ENCODE measurements around the gene ALPG. TPM values are rescaled to one million over a fixed set of nuclear protein-coding genes. Genes with fewer than 3 reads are reported as not detected.
"Not testable (repeated sequence)": the region's sequence is repeated elsewhere in the genome, so short reads cannot be mapped to it uniquely, and the experiment has no call there.

Gene ALPG
- total and polyA plus RNA-seq, 4 donors: not detected

DNA sequence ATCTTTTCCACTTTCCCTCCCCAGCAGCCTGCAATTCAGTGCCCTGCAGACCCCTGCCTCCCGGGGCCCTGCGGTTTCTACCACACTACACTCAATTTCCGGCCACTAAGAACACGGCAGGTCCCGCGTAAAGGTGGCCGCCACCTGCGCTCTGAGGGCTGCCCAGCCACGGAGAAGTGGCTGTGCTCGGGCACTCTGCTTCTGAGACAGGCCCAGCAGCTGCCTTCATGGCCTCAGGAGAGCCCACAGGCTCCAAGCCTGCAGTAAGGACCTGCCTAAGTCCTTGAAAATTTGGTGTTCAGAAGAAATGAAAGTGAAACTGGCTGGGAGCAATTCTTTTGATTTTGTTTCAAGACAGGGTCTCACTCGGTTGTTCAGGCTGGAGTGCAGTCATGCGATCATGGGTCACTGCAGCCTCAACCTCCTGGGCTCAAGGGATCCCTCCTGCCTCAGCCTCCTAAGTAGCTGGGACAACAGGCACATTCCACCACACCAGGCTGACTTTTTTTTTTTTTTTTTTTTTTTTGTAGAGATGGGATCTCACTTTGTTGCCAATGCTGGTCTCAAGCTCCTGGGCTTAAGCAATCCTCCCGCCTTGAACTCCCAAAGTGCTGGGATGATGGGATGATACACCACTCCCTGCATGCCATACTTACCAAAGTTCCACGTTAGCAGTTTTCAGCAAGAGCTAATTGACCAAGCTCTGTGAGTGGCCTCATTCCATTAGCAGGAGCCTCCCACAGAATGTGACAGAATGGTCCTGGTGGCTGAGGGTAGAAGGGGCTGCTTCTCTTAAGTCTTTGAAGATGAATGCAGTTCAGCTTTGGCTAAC is 42.6 kb upstream of the ALPG start:
- no peaks in the 10 kb centered on the region for H3K27me3 ChIP-seq (ENCODE audit: control insufficient read depth in 4 of 4, insufficient read depth in 4 of 4, low read length in 3 of 4)
- no peaks in the 10 kb centered on the region for H3K36me3 ChIP-seq (ENCODE audit: control insufficient read depth in 4 of 4, insufficient read depth in 3 of 4, low read depth in 1 of 4, low read length in 3 of 4)
- WGBS: 73% methylated on average over 14 of the region's 14 CpGs
- no peaks in the 10 kb centered on the region for H3K9me3 ChIP-seq (ENCODE audit: control insufficient read depth in 4 of 4, low read length in 3 of 4)
- no peak overlapping the region for H3K27ac ChIP-seq (ENCODE audit: low read depth in 1 of 2, low read length in 2 of 2)
- DNase-seq (ENCODE audit: low spot score): no peak
- H3K9ac ChIP-seq (ENCODE audit: low read depth in 1 of 2, low read length in 2 of 2): no peak overlapping the region
- TF ChIP-seq JUND (IDR thresholded peaks at IDR 0.05) (no peak), SP1 (IDR thresholded peaks at IDR 0.05) (no peak), YY1 (IDR thresholded peaks at IDR 0.05) (no peak), TAF1 (conservative IDR thresholded peaks at IDR 0.05) (no peak), GABPA (IDR thresholded peaks at IDR 0.05 in 1 of 2, conservative IDR thresholded peaks at IDR 0.05 in 1 of 2) (no peak), RXRA (IDR thresholded peaks at IDR 0.05) (no peak), EGR1 (IDR thresholded peaks at IDR 0.05; ENCODE audit: low read depth in 2 of 2) (no peak)
- H3K4me1 ChIP-seq (ENCODE audit: control insufficient read depth in 4 of 4, insufficient read depth in 4 of 4, low read length in 3 of 4): peaks cover 0 to 9% (median 3%) of the 10 kb centered on the region in 4 donors
- no peak overlapping the region for H3K4me3 ChIP-seq (ENCODE audit: low read depth in 1 of 3, low read length in 3 of 3)

DNA sequence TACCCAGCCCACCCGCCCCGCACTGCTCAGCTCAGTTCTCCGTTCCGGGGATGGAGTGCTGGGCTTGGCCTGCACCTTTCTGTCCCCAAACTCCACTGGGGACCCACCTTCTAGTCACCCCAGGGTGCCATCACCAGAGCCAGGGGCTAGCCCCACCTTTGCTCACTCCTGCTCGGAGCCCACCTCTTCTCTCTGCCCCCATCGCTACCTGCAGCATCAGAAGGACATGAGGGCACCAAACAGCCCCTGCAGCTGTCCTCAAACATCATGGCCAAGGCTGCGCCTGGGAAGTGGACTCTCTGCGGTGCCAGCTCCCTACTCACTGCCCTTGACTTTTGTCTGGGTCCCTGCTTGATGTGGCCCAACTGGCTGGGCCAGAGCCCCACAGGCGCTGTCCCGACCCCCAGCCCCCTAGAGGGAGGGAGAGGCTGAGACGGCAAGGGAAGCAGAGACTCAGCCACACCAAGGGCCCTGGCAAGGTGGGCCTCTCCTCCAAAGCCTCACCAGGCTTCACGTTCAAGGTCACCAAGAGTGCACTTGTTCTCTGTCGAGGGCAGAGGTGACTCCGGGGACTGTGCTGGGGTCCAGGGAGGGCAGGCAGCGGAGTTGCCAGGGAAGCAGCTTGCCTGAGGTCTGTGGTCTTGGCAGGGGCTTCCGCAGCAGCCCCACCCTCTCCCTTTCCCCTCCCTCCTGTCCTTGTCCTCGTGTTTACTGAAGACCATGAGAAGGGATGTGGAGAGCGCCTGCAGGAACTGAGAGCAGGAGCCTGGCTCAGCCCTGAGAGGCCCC is 41.6 kb upstream of the ALPG start:
- not testable (repeated sequence) for H3K4me3 ChIP-seq (ENCODE audit: low read depth in 1 of 3, low read length in 3 of 3); H3K27me3 ChIP-seq (ENCODE audit: control insufficient read depth in 4 of 4, insufficient read depth in 4 of 4, low read length in 3 of 4); H3K9ac ChIP-seq (ENCODE audit: low read depth in 1 of 2, low read length in 2 of 2); H3K4me1 ChIP-seq (ENCODE audit: control insufficient read depth in 4 of 4, insufficient read depth in 4 of 4, low read length in 3 of 4); H3K9me3 ChIP-seq (ENCODE audit: control insufficient read depth in 4 of 4, low read length in 3 of 4); H3K27ac ChIP-seq (ENCODE audit: low read depth in 1 of 2, low read length in 2 of 2); DNase-seq (ENCODE audit: low spot score); H3K36me3 ChIP-seq (ENCODE audit: control insufficient read depth in 4 of 4, insufficient read depth in 3 of 4, low read depth in 1 of 4, low read length in 3 of 4)
- WGBS: 84% methylated on average over 18 of the region's 18 CpGs

DNA sequence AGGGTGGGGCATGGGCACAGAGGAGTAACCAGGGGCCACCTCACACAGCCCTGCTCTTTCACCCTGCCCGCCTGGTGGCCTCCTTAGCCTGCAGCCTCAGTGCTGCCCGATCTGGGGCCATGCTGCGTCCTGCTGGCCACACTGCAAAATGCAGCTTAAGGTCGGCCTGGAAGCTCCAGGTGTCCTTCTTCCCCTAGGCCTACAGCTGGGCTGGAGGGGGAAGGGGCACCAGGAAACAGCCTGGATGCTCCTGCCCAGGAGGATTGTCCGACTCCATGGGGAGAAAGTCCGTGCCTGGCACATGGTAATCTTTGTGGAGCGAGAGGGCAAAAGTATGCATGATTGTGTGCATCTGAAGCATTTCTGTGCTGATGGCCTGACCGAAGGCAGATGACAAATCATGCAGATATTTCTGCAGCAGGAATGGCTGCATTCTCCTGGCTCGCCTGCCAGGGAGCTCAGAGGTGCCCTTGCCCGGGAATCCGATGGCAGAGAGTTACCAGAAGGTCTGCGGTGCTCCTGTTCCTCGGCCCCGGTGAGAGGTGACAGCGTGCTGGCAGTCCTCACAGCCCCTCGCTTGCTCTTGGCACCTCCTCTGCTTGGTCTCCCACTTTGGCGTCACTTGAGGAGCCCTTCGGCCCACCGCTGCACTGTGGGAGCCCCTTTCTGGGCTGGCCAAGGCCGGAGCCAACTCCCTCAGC is 40.9 kb upstream of the ALPG start:
- no peak overlapping the region for H3K4me3 ChIP-seq (ENCODE audit: low read depth in 1 of 3, low read length in 3 of 3)
- no peaks in the 10 kb centered on the region for H3K27me3 ChIP-seq (ENCODE audit: control insufficient read depth in 4 of 4, insufficient read depth in 4 of 4, low read length in 3 of 4)
- no peak overlapping the region for H3K27ac ChIP-seq (ENCODE audit: low read depth in 1 of 2, low read length in 2 of 2)
- WGBS: 83% methylated on average over 20 of the region's 20 CpGs
- H3K9me3 ChIP-seq (ENCODE audit: control insufficient read depth in 4 of 4, low read length in 3 of 4): no peaks in the 10 kb centered on the region
- no peak for TF ChIP-seq HNF4A (conservative IDR thresholded peaks at IDR 0.05)
- TF ChIP-seq, protein P1, sequence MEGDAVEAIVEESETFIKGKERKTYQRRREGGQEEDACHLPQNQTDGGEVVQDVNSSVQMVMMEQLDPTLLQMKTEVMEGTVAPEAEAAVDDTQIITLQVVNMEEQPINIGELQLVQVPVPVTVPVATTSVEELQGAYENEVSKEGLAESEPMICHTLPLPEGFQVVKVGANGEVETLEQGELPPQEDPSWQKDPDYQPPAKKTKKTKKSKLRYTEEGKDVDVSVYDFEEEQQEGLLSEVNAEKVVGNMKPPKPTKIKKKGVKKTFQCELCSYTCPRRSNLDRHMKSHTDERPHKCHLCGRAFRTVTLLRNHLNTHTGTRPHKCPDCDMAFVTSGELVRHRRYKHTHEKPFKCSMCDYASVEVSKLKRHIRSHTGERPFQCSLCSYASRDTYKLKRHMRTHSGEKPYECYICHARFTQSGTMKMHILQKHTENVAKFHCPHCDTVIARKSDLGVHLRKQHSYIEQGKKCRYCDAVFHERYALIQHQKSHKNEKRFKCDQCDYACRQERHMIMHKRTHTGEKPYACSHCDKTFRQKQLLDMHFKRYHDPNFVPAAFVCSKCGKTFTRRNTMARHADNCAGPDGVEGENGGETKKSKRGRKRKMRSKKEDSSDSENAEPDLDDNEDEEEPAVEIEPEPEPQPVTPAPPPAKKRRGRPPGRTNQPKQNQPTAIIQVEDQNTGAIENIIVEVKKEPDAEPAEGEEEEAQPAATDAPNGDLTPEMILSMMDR (IDR thresholded peaks at IDR 0.05; ENCODE audit: low read depth, low read length, missing input control): peak; percentile 13
- DNase-seq (ENCODE audit: low spot score): no peak
- H3K9ac ChIP-seq (ENCODE audit: low read depth in 1 of 2, low read length in 2 of 2): no peak overlapping the region
- H3K36me3 ChIP-seq (ENCODE audit: control insufficient read depth in 4 of 4, insufficient read depth in 3 of 4, low read depth in 1 of 4, low read length in 3 of 4): no peaks in the 10 kb centered on the region
- H3K4me1 ChIP-seq (ENCODE audit: control insufficient read depth in 4 of 4, insufficient read depth in 4 of 4, low read length in 3 of 4): peaks cover 0 to 9% (median 3%) of the 10 kb centered on the region in 4 donors

DNA sequence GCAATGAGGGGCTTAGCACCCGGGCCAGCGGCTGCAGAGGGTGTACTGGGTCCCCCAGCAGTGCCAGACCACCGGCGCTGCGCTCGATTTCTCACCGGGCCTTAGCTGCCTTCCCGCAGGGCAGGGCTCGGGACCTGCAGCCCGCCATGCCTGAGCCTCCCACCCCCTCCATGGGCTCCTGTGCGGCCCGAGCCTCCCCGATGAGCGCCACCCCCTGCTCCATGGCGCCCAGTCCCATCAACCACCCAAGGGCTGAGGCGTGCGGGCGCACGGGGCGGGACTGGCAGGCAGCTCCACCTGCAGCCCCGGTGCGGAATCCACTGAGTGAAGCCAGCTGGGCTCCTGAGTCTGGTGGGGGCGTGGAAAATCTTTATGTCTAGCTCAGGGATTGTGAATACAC is 40.2 kb upstream of the ALPG start:
- not testable (repeated sequence) for H3K4me3 ChIP-seq (ENCODE audit: low read depth in 1 of 3, low read length in 3 of 3); H3K36me3 ChIP-seq (ENCODE audit: control insufficient read depth in 4 of 4, insufficient read depth in 3 of 4, low read depth in 1 of 4, low read length in 3 of 4); H3K4me1 ChIP-seq (ENCODE audit: control insufficient read depth in 4 of 4, insufficient read depth in 4 of 4, low read length in 3 of 4); H3K27me3 ChIP-seq (ENCODE audit: control insufficient read depth in 4 of 4, insufficient read depth in 4 of 4, low read length in 3 of 4); H3K9ac ChIP-seq (ENCODE audit: low read depth in 1 of 2, low read length in 2 of 2); H3K9me3 ChIP-seq (ENCODE audit: control insufficient read depth in 4 of 4, low read length in 3 of 4); H3K27ac ChIP-seq (ENCODE audit: low read depth in 1 of 2, low read length in 2 of 2); DNase-seq (ENCODE audit: low spot score)
- 92% methylated on average over 18 of the region's 23 CpGs for WGBS

Data from liver (tissue), 9 donors.